HK-2 (cell line): ENCODE results near the gene LARP1.
A peak's percentile ranks its signal among the peaks of the same experiment; 100 is the strongest.
"Not testable (repeated sequence)": the region's sequence is repeated elsewhere in the genome, so short reads cannot be mapped to it uniquely, and the experiment has no call there.

ENCODE experiments used
- DNase-seq: peaks from one replicate; pipeline ENCODE4 v3.0.0-alpha.2; 2018; ENCODE audit not compliant: unreplicated experiment

The LARP1 gene

GRCh38 chr5:154735362-154735761 lies 19.8 kb upstream of the LARP1 start:
- not testable (repeated sequence) for DNase-seq

DNA sequence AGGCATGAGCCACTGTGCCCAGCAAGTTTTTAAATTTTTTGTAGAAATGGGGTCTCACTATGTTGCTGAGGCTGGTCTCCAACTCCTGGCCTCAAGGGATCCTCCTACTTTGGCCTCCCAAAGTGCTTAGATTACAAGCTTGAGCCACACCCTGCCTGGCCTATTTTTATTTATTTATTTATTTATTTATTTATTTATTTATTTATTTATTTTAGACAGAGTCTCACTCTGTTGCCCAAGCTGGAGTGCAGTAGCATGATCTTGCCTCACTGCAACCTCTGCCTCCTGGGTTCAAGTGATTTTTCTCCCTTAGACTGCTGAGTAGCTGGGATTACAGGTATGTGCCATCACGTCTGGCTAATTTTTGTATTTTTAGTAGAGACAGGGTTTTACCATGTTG lies 18.8 kb upstream of the LARP1 start:
- not testable (repeated sequence) for DNase-seq

DNA sequence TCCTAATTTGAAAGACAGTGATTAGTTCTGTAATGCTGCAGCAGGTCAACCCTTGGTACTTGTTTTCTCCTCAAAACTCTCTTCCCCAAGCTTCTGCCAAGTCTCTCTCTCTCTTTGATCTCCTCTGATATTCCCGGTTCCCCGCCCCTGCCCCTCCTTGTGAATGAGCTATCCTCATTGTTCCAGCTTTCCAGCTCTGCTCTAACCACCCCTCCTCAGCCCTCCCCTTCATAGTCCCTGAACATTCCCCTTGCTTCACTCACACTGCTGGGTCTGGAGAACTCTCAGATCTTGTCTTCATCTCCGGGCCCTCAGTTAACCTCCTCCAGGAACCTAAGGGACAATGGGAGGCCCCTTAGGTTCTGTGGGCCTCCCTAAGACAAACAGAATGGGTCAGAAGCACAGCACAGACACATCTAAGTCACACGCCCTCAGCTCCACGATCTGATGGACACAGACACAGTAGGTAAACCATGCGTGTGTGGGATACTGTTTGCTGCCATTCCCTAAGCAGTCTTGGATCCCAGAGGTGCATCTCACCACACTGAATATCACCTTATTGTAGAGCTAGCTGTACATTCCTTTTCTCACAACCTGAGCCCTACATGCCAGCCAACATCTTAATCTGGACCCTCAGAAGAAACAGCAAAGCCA lies 17.4 kb upstream of the LARP1 start:
- DNase-seq, result no peak

DNA sequence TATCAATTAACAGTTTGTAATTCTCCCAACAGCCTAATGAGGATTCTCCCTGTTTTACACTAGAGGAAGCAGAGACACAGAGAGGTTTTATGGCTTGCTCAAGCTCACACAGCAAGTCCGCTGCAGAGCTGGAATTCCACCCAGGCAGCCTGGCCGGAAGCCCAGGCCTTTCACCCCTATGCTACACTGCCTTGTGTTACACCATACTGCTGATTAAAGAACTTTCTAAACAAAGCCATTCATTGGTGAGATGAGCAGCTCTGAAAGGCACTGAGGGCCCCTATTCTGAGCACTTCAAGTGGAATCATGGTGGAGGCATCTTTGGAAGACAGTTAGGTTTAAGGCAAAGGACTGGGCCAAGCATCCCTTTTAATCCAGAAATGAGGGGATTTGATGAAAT lies 14.7 kb upstream of the LARP1 start:
- no peak for DNase-seq

GRCh38 chr5:154740957-154741356 lies 14.2 kb upstream of the LARP1 start:
- DNase-seq, result no peak

DNA sequence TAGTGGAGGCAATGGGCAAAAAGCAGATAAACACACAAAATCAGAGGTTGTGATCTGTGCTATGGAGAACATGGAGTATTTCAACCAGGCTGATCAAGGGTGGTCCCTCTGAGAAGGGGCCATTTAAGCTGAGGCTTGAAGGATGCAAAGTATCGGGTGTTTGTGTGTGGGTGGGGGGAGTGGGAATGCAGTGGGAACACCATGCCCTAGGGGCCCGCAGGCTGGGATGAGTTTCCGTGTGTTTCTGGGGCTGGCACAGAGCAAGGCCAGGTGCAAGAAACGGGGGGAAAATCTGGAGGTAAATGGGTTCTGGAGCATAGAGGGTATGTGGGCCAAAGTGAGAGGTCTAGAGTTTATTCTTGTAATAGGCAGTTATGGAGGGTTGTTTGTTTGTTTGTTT lies 13.8 kb upstream of the LARP1 start:
- no peak for DNase-seq

DNA sequence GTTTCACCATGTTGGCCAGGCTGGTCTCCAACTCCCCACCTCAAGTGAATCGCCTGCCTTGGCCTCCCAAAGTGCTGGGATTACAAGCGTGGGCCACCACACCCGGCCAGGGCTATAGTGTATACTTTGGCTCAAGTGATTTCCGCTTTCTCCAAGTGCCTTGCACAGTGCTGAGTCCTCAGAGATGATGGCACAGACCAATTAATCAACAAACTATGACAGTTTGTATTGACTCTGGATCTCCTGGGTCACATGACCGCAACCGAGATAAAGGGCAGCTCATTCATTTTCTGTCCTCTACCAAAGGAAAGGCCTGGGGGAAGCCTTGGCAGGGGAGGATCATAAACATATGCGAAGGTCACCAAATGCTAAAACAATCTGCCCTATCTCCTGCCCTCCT lies 11.4 kb upstream of the LARP1 start:
- DNase-seq, result no peak

DNA sequence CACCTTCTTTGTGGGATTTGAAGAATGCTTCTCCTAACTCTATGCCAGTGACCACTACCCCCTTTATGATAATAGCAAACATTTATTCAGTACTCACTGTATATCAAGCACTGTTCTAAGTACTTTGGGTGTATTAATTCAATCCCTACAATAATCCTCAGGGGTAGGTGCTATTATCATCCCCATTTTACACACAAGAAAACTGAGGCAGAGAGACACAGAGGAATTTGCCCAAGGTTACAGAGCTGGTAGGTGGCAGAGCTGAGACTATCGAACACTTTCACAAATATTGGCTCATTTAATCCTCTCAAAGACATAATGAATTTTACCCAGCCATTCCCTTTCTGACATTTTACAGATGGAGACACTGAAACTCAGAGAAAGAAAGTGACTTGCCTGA lies 9.8 kb upstream of the LARP1 start:
- no peak for DNase-seq

GRCh38 chr5:154749491-154749890 lies 5.7 kb upstream of the LARP1 start:
- DNase-seq, result no peak

GRCh38 chr5:154750641-154751040 lies 4.5 kb upstream of the LARP1 start:
- not testable (repeated sequence) for DNase-seq

DNA sequence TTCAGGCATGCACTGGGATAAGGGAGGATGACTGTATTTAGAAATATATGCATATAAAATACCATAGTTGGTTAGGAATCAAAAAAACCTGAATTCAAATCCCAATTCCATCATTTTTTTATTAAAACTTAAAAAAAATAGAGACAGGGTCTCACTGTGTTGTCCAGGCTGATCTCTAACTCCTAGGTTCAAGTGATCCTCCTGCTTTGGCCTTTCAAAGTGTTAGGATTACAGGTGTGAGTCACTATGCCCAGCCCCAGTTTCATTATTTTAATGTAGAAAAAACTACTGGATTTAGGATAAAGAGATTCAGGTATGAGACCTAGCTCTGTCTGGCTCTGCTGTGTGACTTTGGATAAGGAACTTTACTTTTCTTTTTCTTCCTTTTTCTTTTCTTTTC lies 3.3 kb upstream of the LARP1 start:
- DNase-seq, result no peak

DNA sequence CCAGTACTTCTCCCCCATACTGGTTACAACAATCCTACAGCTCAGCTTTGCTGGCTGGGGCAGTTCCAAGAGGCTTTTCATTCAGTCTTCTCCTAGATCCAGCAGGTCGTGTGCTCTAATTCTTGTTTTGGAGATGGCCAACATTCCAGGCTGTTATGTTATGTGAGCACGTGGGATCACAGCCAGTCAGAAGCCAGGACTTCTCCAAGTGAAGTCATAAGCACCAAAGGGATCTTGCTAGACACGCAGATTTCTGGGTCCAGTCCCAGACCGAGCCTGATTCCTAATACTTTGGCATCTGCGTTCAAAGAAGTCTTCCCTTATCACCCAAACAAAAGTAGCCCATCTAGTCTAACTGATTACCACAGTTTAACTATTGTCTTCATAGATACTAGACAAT lies 1.4 kb upstream of the LARP1 start:
- no peak for DNase-seq

DNA sequence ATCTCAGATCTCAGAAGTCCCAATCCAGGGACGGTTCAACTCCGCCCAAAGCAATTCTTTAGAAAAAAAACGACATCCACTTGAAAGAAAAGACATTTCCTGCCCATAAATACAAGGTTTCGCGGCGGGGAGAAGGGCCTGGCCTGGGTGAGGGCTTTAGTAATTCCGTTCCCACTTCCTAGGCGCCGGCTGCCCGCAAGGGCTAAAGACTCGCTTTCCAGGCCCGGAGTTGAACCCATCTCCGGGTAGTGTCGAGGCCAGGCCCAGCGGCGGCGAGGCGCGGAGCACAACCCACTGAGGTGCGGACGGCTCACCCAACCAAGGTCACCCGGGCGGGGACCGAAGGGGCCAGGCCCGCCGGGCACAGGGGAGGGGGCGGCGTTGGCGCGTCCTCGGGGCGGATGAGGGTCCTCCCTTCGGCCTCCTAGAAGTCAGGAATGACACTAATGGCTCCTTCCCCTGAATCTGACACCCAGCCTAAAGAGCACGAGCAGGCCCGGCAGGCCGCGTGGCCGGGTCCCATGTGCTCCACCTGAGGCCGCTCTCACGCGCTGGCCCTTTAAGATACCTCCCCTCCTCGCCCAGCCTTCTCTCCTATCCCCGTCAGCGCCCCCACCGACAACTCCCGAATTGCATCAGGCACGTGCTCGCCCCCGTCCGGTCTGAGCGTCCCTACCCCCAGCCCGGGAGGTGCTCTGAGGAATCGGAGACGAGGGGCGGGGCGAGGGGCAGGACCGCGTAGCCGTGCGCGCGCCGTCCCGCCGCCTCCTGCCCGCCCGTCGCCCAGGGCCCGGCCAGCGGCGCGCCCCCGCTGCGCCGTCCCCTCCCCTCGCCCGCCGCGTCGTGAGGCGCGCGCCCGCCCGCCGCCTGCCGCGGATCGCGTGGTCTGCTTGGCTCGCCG lies 467 bp upstream of the LARP1 start:
- peak; percentile 96 for DNase-seq

- DNase-seq, result peak; percentile 39
These were observed 1.1 kb downstream of the LARP1 start for GRCh38 chr5:154756009-154756867.

GRCh38 chr5:154756868-154757813 lies 2.0 kb downstream of the LARP1 start:
- DNase-seq, result peak; percentile 27

- no peak for DNase-seq
These were observed 2.7 kb downstream of the LARP1 start for GRCh38 chr5:154757814-154758406.

DNA sequence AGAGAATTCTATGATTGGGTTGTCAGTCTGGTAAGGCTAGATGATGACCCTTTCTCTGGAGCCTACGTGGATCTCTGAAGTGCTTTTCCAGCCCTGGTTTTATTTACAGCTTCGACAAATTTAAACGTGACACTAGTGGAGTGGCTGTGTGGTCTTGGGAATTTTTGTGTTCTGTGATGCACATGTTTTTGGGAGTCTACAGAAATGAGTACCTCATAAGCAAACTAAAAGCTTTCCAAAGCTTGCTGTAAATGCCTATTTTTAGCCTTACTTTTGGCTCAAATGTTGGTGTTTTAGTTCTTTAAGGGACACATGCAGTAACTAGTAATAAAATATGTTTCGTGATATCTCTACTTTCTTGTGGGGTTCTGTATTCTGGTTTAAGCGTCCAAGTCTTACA lies 3.3 kb downstream of the LARP1 start:
- no peak for DNase-seq

- DNase-seq, result no peak
These were observed 3.8 kb downstream of the LARP1 start for GRCh38 chr5:154758977-154759376.

DNA sequence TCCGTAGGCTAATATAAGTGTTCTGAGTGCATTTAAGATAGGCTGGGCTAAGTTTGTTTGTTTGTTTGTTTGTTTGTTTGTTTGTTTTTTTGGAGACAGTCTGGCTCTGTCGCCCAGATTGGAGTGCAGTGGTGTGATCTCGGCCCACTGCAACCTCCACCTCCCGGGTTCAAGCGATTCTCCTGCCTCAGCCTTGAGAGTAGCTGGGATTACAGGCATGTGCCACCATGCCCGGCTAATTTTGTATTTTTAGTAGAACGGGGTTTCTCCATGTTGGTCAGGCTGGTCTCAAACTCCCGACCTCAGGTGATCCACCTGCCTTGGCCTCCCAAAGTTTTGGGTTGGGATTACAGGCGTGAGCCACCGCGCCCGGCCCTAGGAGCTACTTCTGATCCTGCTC lies 4.7 kb downstream of the LARP1 start:
- DNase-seq, result not testable (repeated sequence)

DNA sequence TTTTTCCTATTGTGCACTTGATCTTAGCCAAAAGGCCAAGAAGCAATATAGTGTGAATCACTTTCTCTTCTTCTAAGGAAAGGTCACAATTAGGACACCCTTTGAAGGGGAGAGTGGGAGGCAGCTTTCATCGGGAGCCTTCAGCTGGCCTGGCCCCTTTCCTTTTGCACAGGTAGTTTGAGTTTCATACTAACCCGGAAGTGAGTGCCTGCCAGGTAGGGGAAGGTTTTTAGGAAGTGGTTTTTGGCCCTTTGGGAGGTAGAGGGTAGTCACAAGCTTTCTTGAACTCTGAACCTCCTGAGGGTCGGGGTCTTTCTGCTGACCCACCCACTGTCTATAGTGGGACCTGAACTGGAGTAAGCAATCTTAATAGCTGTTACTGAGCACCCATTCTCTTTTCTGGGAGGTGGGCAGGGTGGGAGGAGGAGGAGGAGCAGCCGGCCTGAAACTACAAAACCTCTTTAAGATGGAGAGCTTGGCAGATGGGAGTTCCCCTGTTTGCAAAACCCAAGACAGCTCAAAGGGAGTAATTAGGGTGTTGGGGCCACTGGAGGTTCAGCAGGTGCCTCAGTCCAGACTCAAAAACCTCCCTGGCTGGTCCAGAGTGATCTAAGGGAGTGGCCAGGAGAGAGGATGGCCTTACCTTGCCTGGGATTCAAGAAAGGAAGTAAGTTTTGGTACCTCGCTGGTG lies 6.0 kb downstream of the LARP1 start:
- DNase-seq, result no peak
